Omental fat pad (tissue), 4 donors: ENCODE measurements around the gene SERPINB7. TPM values are rescaled to one million over a fixed set of nuclear protein-coding genes. Genes with fewer than 3 reads are reported as not detected.
"Not testable (repeated sequence)": the region's sequence is repeated elsewhere in the genome, so short reads cannot be mapped to it uniquely, and the experiment has no call there.

Experiments
- ATAC-seq: fragments of 150-250 bp; one replicate; pipeline ENCODE4 v1.9.1; 2016; ENCODE audit warnings: mild to moderate bottlenecking, moderate library complexity; ENCODE audit not compliant: low FRiP score
- DNase-seq: peaks from one replicate; pipeline ENCODE4 v3.0.0-alpha.2; 2019; ENCODE audit warnings: low spot score
- CTCF ChIP-seq, 3 donors: fragments of 450-650 bp; IDR thresholded peaks; one replicate each; pipeline ENCODE4 v1.5.1; 2016 to 2017; ENCODE audit warnings: antibody characterized with exemption in 3 of 3, mild to moderate bottlenecking in 3 of 3, moderate library complexity in 2 of 3
- total RNA-seq, 4 donors: library from RNA; depleted of rRNA; stranded (reverse); fragments of >200 nt; gene quantifications; one replicate each; pipeline ENCODE4 v1.1.0, GENCODE V29; 2016

The SERPINB7 gene
- total RNA-seq, 4 donors from 2014 or later, result 0.36 to 2.0 (median 1.1) TPM; not detected in 1

- no peak for ATAC-seq
- no peak for TF ChIP-seq CTCF (IDR thresholded peaks at IDR 0.05)
Observed at GRCh38 chr18:63747006-63747405, 28.2 kb upstream of the SERPINB7 start.

GRCh38 chr18:63749489-63749888, 25.7 kb upstream of the SERPINB7 start:
- no peak for TF ChIP-seq CTCF (IDR thresholded peaks at IDR 0.05)
- DNase-seq, result no peak

More at GRCh38 chr18:63747006-63747405, 28.2 kb upstream of the SERPINB7 start:
- DNase-seq, result no peak

DNA sequence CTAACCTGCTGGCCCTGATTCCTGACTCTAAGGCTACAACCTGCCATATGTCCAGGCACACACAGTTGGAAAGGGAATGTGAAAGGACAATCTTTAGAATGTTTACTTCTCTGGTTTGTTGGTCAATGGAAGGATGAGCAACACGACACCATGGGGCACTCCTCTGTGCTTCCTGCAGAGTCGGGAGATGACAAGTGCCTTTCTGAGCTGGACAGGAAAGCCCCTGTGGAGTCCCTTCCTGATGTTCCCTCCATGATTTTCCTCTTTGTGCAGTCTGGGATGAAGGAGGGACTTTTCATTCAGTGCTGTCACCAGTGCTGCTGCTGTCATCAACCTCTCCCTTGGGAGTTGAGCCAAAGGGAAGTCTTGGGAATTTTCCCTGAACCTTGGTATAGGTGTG, 22.6 kb upstream of the SERPINB7 start:
- DNase-seq (no peak), ATAC-seq (no peak)
- no peak for TF ChIP-seq CTCF (IDR thresholded peaks at IDR 0.05)

More at GRCh38 chr18:63749489-63749888, 25.7 kb upstream of the SERPINB7 start:
- no peak for ATAC-seq

GRCh38 chr18:63753676-63754075, 21.5 kb upstream of the SERPINB7 start:
- no peak for TF ChIP-seq CTCF (IDR thresholded peaks at IDR 0.05)
- no peak for DNase-seq
- no peak for ATAC-seq

DNA sequence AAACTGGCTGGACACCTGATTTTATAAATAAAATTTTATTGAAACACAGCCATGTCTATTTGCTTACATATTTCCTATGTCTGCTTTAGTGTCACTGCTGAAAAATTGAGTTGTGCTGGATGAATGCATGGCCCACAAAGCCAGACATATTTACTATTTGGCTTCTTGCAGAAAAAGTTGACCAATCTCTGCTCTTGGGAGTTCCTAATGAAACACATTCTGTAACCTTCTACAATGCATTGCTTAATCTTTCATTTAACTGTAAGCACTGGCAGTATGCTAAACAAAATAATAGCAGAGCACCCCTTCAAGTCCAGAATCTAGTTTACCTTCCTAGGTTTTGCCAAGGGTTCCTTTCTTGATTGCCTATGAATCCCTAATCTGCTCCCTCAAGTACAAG, 17.7 kb upstream of the SERPINB7 start:
- ATAC-seq, result no peak

DNA sequence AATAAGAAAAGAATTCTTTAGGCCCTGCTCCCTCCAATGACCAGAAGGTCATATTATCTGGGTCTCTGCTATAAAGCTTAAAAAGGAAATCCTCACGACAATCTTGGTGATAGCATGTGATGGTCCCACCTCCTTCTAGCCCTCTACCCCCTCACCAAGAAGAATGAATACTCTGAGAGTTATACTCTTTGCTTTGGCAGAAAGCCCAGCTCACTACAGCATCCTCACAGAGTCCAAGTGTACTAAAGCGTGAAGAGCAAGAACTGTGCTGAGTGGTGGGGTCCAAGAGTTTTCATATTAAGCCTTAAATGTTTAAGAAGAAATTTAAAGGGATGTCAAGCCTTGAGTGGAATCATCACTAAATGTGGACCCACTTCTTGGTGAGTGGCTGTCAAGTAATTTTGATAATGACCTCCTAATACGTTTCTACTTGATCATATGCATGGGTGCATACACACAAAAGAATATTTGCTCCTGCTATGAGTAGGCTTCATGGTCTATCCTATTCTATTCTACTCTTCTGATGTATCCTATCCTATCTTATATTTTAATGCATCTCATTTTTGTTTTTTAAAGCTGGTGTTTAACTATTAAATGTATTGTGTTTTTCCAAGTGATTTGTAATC, 16.5 kb upstream of the SERPINB7 start:
- ATAC-seq, result no peak
- no peak for TF ChIP-seq CTCF (IDR thresholded peaks at IDR 0.05)
- no peak for DNase-seq

More for the DNA sequence above, 17.7 kb upstream of the SERPINB7 start:
- no peak for DNase-seq
- no peak for TF ChIP-seq CTCF (IDR thresholded peaks at IDR 0.05)

GRCh38 chr18:63759786-63760185, 15.4 kb upstream of the SERPINB7 start:
- not testable (repeated sequence) for DNase-seq, ATAC-seq
